Measurements from ENCODE around the gene ATP9A.

The ATP9A gene

DNA sequence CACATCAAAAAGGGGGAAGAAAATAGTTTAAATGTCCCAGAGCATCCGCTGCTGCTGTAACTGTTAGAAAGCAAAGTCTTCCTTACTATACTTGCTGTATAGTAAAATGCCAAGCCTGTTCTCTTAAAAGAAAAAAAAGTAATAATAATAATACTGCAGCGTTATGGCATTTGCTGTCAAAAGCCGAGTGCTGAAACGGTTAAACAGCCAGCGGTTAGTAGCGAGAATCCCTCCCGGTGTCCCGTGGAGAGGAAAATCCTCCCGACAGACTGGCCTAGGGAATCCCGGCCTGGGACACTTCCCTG, 206.2 kb downstream of the ATP9A start:
- no peak for TF ChIP-seq POLR2A (IDR thresholded peaks at IDR 0.05; ENCODE audit: extremely low read depth, insufficient read length)
- TF ChIP-seq, protein P1, sequence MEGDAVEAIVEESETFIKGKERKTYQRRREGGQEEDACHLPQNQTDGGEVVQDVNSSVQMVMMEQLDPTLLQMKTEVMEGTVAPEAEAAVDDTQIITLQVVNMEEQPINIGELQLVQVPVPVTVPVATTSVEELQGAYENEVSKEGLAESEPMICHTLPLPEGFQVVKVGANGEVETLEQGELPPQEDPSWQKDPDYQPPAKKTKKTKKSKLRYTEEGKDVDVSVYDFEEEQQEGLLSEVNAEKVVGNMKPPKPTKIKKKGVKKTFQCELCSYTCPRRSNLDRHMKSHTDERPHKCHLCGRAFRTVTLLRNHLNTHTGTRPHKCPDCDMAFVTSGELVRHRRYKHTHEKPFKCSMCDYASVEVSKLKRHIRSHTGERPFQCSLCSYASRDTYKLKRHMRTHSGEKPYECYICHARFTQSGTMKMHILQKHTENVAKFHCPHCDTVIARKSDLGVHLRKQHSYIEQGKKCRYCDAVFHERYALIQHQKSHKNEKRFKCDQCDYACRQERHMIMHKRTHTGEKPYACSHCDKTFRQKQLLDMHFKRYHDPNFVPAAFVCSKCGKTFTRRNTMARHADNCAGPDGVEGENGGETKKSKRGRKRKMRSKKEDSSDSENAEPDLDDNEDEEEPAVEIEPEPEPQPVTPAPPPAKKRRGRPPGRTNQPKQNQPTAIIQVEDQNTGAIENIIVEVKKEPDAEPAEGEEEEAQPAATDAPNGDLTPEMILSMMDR (IDR thresholded peaks at IDR 0.05; ENCODE audit: low read depth, low read length) = no peak
- TF ChIP-seq, protein P2, sequence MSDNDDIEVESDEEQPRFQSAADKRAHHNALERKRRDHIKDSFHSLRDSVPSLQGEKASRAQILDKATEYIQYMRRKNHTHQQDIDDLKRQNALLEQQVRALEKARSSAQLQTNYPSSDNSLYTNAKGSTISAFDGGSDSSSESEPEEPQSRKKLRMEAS (IDR thresholded peaks at IDR 0.05; ENCODE audit: low read depth, low read length) = no peak
- DNase-seq (ENCODE audit: low read depth) = peak; percentile 11
- no peak overlapping the region for H3K4me3 ChIP-seq (ENCODE audit: low read depth, low read length)

DNA sequence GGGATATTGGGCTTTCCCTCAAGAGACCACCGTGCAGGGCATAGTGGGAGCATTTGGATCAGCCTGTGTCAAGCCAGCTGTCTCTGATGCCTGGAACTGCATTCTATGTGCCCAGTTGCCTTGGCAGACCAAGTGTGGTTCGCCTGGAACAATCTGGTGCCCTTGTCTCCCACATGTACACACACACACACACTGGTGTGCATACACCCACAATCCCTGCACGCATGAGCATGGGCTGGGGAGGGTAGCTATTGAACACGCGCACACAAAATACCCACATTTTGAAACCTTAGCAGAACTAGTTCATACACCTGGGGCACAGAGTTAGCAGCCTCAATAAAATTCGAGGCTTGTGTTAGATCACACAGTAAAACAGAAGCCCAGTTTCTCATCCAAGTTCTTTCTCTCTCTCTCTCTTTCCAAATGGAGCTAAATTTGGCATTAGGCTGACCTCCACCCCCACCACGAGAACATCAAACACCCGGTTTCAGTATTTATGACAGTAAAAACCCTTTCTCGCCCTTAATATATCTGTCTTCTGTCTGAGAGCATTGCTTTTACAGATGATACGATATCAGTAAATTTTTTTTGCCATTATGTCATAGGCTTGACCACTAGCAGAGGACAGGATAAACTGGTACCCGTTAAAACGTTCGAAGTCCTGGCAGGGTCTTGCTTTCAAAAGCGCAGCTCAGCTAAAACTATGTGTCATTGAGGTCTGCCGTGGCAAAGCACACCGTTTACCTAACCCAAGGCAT, 207.5 kb downstream of the ATP9A start:
- no peak for DNase-seq (ENCODE audit: low read depth)
- TF ChIP-seq, protein P1 (IDR thresholded peaks at IDR 0.05; ENCODE audit: low read depth, low read length) = no peak
- no peak for TF ChIP-seq POLR2A (IDR thresholded peaks at IDR 0.05; ENCODE audit: extremely low read depth, insufficient read length)
- TF ChIP-seq MYC (IDR thresholded peaks at IDR 0.05; ENCODE audit: low read depth, low read length) = no peak
- TF ChIP-seq, protein P2 (IDR thresholded peaks at IDR 0.05; ENCODE audit: low read depth, low read length) = no peak
- H3K4me3 ChIP-seq (ENCODE audit: low read depth, low read length) = no peak overlapping the region

DNA sequence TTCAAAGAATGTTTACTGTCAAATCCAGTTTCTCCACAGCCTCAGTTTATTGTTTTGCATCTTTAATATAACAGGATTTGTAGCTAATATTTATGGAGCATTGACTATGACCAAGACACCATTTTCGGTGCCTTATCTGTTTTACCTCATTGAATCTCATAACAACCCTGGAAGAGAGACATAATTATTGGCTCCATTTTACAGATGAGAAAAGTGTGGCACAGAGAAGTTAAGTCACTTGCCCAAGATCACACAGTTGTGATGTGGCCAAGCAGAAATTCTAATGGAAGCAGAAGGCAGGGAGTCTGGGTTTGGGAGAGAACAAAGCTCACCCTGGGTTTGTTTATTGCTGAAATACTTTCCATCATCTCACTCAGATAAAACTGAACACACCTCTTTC, 208.1 kb downstream of the ATP9A start:
- no peak overlapping the region for H3K4me3 ChIP-seq (ENCODE audit: low read depth, low read length)
- TF ChIP-seq POLR2A (IDR thresholded peaks at IDR 0.05; ENCODE audit: extremely low read depth, insufficient read length) (no peak), MYC (IDR thresholded peaks at IDR 0.05; ENCODE audit: low read depth, low read length) (no peak)
- TF ChIP-seq, protein P2 (IDR thresholded peaks at IDR 0.05; ENCODE audit: low read depth, low read length) = no peak
- TF ChIP-seq, protein P1 (IDR thresholded peaks at IDR 0.05; ENCODE audit: low read depth, low read length) = no peak
- DNase-seq (ENCODE audit: low read depth) = no peak

DNA sequence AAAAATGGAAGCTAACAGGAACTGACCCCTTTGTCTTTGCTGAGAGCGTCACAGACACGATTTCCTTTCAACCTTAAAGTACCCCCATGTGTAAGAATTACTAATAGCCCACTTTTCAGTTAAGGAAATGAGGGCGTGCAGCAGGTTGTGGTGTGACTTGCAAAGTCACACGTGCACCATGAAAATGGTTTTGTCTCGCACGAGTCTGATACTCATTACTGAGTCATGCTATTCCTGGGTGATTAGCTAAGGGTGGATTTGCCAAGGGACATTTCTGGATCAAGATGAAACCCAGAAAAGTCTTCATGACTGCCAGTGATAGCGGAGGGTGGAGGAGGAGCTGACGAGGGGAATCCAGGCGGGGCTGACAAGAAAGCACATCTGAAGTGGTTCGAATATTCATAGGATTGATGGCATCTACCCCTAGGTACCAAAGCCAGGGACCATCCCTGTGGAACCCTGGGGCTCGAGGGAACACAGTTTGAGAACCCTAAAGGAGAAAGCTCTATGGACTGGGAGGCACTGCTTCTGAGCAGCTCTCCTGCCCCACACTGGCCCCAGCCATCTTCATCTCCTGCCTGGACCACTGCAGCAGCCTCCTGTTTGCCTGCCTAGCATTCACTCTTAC, 213.5 kb downstream of the ATP9A start:
- no peak for DNase-seq (ENCODE audit: low read depth)
- no peak overlapping the region for H3K4me3 ChIP-seq (ENCODE audit: low read depth, low read length)
- TF ChIP-seq, protein P1 (IDR thresholded peaks at IDR 0.05; ENCODE audit: low read depth, low read length) = no peak
- TF ChIP-seq, protein P2 (IDR thresholded peaks at IDR 0.05; ENCODE audit: low read depth, low read length) = no peak
- TF ChIP-seq MYC (IDR thresholded peaks at IDR 0.05; ENCODE audit: low read depth, low read length) (no peak), POLR2A (IDR thresholded peaks at IDR 0.05; ENCODE audit: extremely low read depth, insufficient read length) (no peak)

DNA sequence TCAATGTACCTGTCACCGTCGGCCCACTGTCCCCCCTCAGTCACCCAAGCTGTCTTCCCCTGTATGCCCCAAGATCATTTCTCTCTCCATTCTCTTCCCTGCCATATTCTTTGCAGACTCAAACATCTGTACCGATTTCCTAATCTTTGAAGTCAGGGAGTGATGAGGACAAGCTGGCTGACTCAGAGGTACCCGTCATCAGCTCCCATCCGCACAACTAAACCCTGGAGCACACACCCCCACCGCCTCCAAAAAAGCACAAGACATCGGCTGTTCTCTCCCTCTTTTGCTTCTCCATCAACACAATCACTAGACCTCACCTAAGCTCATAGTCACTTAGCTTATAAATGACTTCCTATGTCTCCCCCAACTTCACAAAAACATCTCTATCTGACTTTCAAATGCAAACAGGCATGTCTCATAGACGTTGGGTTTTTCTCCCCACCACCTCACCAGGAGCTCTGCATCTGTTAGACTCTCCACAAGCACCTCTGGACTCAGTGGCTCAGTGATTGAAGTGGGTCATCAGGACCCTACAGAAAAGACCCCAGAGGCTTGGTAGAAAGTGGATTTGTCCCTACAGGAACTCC, 214.2 kb downstream of the ATP9A start:
- H3K4me3 ChIP-seq (ENCODE audit: low read depth, low read length) = no peak overlapping the region
- no peak for DNase-seq (ENCODE audit: low read depth)
- TF ChIP-seq, protein P1 (IDR thresholded peaks at IDR 0.05; ENCODE audit: low read depth, low read length) = no peak
- TF ChIP-seq POLR2A (IDR thresholded peaks at IDR 0.05; ENCODE audit: extremely low read depth, insufficient read length) (no peak), MYC (IDR thresholded peaks at IDR 0.05; ENCODE audit: low read depth, low read length) (no peak)
- TF ChIP-seq, protein P2 (IDR thresholded peaks at IDR 0.05; ENCODE audit: low read depth, low read length) = no peak
